ENCODE data around the gene NOL6. TPM values are rescaled to one million over a fixed set of nuclear protein-coding genes. Genes with fewer than 3 reads are reported as not detected.
"Not testable (repeated sequence)": the region's sequence is repeated elsewhere in the genome, so short reads cannot be mapped to it uniquely, and the experiment has no call there.

The NOL6 gene
- total RNA-seq, 2 experiments from 2014 or later, result 82.0 to 83.7 TPM

DNA sequence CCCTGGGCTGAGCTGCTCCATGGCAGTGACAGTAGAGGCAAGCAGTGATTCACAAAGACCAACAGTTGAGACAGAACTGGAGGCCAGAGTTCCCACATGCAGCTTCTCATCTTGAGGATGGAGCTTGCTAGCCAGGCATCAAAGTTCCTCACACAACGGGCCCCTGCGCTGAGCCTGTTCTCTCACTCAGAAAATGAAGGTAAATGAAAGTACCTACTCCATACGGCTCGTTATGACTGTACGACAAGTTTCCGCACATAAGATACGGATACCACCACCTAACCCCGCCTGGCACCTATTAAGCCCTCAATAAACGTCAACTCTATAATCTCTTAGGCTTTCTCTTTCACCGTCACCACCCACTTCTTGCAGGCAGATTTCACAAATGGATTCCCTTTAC lies 12.9 kb downstream of the NOL6 start:
- POLR2A ChIA-PET, result interaction anchor here (2.2 kb wide), 1 partner anchor 13 kb away, joined by 10 read pairs; the partner anchor contains the start of gene NOL6
- CTCF ChIA-PET, result interaction anchor here (4.5 kb wide), 1 partner anchor 9 kb away, joined by 18 read pairs; no protein-coding TSS in a partner anchor

DNA sequence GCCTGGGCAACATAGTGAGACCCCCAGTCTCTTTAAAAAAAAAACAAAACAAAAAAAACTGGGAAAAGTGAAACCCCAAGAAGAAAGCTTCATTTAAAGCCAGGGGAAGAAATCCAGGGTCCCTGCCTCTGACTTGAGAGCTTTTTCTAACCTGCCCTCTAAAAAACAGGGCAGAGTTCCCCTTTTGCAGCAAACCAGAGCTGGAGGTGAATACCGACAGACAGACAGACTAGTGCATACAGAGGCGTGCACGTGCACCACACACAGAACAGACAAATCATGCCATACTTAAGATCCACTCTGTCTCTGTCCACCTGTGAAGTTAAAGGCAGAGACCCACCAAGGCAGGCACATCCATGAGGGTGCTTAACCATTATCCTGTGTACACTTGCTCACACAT lies 14.6 kb downstream of the NOL6 start:
- CTCF ChIA-PET, result interaction anchor here (1.0 to 1.5 kb wide), 4 partner anchors 12 to 56 kb away, joined by 3 to 6 read pairs (median 4); partner anchors contain the start of gene AQP3
- POLR2A ChIA-PET, result interaction anchor here (0.6 to 2.2 kb wide), 4 partner anchors 11 to 51 kb away, joined by 3 to 10 read pairs (median 4); partner anchors contain the start of genes AQP3 and NOL6

GRCh38 chr9:33458444-33458843 lies 15.3 kb downstream of the NOL6 start:
- POLR2A ChIA-PET, result interaction anchor here (0.6 to 2.2 kb wide), 3 partner anchors 12 to 52 kb away, joined by 3 to 10 read pairs (median 6); partner anchors contain the start of genes AQP3 and NOL6
- CTCF ChIA-PET, result interaction anchor here (1.0 to 1.5 kb wide), 3 partner anchors 11 to 55 kb away, joined by 3 to 6 read pairs (median 5); partner anchors contain the start of gene AQP3

DNA sequence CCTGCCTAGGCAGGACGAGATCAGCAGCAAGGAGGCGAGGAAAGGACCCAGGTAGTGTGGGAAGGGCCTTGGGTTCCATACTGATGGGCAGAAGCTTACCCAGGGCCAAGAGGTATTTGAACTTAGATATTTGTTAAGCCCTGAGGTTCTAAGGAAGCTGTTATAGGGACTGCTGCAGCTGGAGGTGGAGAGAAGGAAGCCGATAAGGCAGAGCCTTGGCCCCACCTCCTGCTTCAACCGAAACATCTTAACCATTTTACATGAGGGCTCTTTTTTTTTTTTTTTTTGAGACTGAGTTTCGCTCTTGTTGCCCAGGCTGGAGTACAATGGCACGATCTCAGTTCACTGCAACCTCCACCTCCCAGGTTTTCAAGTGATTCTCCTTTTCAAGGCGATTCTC lies 17.8 kb downstream of the NOL6 start:
- ChIA-PET POLR2A (interaction anchor here (1.2 kb wide), 1 partner anchor 9 kb away, joined by 5 read pairs; the partner anchor contains the start of gene AQP3), CTCF (interaction anchor here (0.7 to 1.3 kb wide), 2 partner anchors 10 to 81 kb away, joined by 3 to 4 read pairs; no protein-coding TSS in a partner anchor)

DNA sequence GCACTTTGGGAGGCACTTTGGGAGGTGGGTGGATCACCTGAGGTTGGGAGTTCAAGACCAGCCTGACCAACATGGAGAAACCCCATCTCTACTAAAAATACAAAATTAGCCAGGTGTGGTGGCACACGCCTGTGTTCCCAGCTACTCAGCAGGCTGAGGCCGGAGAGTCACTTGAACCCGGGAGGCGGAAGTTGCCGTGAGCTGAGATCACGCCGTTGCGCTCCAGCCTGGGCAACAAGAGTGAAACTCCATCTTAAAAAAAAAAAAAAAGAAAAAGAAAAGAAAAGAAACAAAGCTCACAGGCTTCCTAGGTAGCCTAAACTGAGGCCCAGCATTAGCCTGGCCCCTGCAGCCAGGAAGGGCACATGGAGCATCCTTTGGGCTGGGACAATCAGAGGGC lies 18.3 kb downstream of the NOL6 start:
- CTCF ChIA-PET, result interaction anchor here (0.7 to 1.3 kb wide), 2 partner anchors 11 to 81 kb away, joined by 3 to 4 read pairs; no protein-coding TSS in a partner anchor
- POLR2A ChIA-PET, result interaction anchor here (1.2 kb wide), 1 partner anchor 8 kb away, joined by 5 read pairs; the partner anchor contains the start of gene AQP3

- POLR2A ChIA-PET, result not testable (repeated sequence)
- CTCF ChIA-PET, result interaction anchor here (1.3 to 4.6 kb wide), 4 partner anchors 12 to 79 kb away, joined by 3 to 38 read pairs (median 21); no protein-coding TSS in a partner anchor
Observed at GRCh38 chr9:33454661-33455026, 19.1 kb downstream of the NOL6 start.

DNA sequence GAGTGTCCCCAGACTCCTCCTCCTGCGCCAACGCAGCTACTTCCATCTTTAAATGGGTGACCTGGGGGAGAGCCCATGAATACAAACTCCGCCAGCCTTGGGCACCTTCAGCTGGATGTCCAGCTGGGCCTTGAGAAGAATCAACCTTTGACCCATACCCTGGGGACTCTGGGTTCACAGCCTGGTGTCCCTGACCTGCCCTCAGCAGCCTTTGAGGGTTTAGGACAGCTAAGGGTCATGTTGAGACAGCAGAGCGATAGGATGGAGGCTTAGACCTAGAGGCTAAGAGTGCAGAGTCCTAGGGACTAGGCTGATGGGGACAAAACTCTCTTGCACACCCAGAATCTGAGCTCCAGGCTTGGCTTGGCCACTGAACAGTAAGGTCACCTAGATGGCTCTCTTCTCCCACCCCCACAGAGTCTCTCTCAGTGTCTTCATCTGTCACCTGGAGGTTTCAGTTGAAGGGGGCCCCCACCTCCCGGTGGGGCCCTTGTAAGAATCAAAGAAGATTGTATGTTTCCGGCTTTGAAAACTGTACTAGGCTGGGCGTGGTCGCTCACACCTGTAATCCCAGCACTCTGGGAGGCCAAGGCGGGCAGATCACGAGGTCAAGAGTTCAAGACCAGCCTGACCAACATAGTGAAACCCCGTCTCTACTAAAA lies 19.6 kb downstream of the NOL6 start:
- POLR2A ChIA-PET, result interaction anchor here (1.2 kb wide), 1 partner anchor 19 kb away, joined by 7 read pairs; the partner anchor contains the start of gene NOL6
- CTCF ChIA-PET, result interaction anchor here (0.5 to 4.6 kb wide), 8 partner anchors 8 to 381 kb away, joined by 3 to 38 read pairs (median 11); partner anchors contain the start of gene NOL6

DNA sequence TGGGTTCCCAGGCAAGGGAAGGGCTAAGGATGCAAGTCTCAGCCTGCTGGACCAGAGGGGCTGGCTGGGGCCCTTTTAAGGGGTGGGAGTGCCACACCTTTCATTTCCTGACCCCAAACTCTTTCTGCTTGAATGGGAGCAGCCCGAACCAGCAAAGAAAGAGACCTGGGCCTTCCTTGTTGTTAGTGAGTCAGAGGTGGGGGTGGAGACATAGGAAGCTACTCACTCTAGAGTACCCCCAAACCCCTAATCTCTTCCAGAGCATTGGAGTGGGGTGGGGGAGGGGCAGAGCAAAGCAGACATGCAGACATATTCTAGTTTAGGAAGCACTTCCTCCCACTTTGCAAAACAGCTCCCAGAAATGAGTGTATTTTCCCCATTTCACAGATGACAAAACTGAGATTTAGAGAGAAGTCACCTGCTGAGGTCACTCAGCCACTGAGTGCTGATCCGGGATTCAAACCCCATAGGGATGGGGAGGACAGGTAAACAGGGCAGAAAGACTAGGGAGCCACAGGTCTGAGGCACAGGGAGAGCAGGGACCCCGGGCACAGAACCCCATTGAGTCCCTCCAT lies 20.4 kb downstream of the NOL6 start:
- ChIA-PET POLR2A (interaction anchor here (0.8 to 1.2 kb wide), 3 partner anchors 20 to 163 kb away, joined by 3 to 7 read pairs (median 3); partner anchors contain the start of gene NOL6), CTCF (interaction anchor here (0.5 to 4.6 kb wide), 17 partner anchors 9 to 444 kb away, joined by 3 to 38 read pairs (median 3); partner anchors contain the start of genes NFX1 and NOL6)

GRCh38 chr9:33452828-33453271 lies 20.9 kb downstream of the NOL6 start:
- ChIA-PET CTCF (interaction anchor here (0.6 to 4.6 kb wide), 15 partner anchors 8 to 444 kb away, joined by 3 to 38 read pairs (median 4); partner anchors contain the start of genes NFX1 and NOL6), POLR2A (interaction anchor here (0.8 to 1.2 kb wide), 3 partner anchors 20 to 163 kb away, joined by 3 to 7 read pairs (median 3); partner anchors contain the start of gene NOL6)

GRCh38 chr9:33450621-33451146 lies 23.0 kb downstream of the NOL6 start:
- CTCF ChIA-PET, result interaction anchor here (0.5 to 4.6 kb wide), 8 partner anchors 11 to 698 kb away, joined by 3 to 38 read pairs (median 4); no protein-coding TSS in a partner anchor
- POLR2A ChIA-PET, result interaction anchor here (0.6 kb wide), 1 partner anchor 83 kb away, joined by 7 read pairs; no protein-coding TSS in a partner anchor

DNA sequence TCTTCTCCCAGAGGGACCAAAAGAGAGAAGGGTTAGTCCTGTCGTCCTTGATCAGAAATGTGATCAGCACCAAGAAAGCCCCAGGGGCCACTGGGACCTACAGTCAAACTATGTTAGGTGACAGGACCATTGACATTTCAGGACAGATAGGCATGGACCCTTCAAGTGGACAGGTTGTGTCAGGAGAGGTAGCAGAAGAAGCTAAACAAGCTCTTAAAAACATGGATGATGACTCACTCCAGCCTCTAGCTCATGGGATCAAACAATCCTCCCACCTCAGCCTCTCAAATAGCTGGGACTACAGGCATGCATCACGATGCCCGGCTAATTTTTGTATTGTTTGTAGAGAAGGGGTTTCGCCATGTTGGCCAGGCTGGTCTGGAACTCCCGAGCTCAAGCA lies 24.0 kb downstream of the NOL6 start:
- ChIA-PET CTCF (interaction anchor here (0.7 to 1.5 kb wide), 4 partner anchors 16 to 76 kb away, joined by 3 to 5 read pairs (median 4); no protein-coding TSS in a partner anchor), POLR2A (no interaction called here)

DNA sequence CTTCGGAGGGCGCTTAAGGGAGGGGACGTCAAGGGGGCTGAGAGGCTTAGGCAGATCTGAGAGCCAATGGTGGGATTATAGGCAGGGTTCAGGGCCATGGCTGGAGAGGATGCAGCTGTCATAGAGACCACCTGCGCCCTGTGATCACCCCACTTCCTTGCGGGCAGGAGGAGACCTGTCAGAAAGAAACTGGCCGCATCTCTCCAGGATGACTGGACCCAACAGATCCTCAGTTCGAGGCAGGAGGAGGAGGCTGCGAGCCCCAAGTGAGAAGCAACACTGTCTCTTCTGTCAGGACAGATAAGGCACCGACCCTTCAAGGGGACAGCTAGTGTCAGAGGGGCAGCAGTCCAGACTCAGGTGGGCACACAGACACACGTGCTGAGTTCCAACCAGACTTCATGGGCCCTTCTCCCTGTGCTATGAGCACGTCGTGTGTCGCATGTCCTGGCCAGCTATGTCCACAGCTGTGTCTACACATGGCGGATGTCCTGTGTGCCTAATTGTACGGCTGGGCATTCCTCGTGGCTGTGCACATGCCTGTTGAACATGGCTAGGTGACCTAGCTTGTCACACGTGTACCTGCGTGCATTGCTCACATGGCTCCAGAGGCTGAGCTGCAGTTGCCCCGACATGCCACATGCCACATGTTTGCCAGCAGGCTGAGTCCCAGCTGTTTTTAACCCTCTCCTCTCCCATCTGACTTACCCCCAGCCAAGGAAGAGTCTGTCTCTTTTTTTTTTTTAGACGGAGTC lies 25.7 kb downstream of the NOL6 start:
- ChIA-PET POLR2A (interaction anchor here (1.0 to 1.6 kb wide), 4 partner anchors 8 to 26 kb away, joined by 3 to 8 read pairs (median 4); partner anchors contain the start of gene NOL6), CTCF (interaction anchor here (1.0 to 5.8 kb wide), 7 partner anchors 15 to 182 kb away, joined by 3 to 23 read pairs (median 7); partner anchors contain the start of gene NOL6)

DNA sequence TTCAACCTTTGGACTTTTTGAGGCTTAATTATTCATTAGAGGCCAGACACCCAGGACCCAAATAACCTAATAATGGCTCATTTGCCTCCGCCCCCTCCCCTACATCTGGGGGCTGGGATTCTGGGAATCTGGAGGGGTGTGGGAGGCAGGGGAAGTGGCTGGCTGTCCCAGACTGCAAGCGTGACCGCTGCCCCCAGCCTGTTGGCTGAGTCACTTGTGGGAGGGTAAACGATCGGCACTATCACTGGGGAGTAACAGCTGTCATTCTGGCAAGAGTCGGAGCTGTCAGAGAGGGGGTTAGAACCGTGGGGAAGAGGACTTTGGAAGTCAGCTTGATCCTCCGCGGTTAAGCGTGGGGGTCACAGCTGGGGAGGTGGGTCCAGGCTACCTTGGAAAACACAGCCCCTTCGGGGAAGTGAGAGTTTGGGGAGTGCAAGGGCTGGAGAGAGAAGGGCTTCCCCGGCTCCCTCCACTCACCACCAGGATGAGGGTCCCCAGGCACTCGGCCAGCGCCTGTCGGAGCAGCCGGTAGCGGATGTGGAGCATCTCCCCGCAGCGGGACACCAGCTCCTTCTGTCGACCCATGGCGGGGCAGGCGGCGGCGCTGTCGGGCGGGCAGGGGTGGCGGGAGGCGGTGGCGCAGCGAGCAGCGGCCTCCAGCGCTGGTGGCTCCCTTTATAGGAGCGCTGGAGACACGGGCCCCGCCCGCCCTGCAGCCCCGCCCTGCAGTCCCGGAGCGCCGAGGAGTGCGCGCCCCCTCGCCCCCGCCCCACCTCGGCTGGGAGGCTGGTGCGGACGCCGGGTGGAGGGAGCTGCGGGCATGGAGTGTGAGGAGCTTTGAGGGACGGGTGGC lies 26.6 kb downstream of the NOL6 start, which contains the start of gene AQP3:
Gene AQP3, minus strand, starts transcription at position 648 of the 853 bp plus-strand sequence. Its CDS starts 63 bp downstream, at position 585.
- POLR2A ChIA-PET, result interaction anchor here (1.0 to 1.6 kb wide), 4 partner anchors 8 to 27 kb away, joined by 3 to 8 read pairs (median 6); partner anchors contain the start of gene NOL6
- CTCF ChIA-PET, result interaction anchor here (0.5 to 5.8 kb wide), 9 partner anchors 12 to 420 kb away, joined by 3 to 23 read pairs (median 5); partner anchors contain the start of gene NOL6

GRCh38 chr9:33446240-33446945 lies 27.3 kb downstream of the NOL6 start:
- CTCF ChIA-PET, result interaction anchor here (1.0 to 5.8 kb wide), 4 partner anchors 27 to 180 kb away, joined by 4 to 23 read pairs (median 8); partner anchors contain the start of gene NOL6

DNA sequence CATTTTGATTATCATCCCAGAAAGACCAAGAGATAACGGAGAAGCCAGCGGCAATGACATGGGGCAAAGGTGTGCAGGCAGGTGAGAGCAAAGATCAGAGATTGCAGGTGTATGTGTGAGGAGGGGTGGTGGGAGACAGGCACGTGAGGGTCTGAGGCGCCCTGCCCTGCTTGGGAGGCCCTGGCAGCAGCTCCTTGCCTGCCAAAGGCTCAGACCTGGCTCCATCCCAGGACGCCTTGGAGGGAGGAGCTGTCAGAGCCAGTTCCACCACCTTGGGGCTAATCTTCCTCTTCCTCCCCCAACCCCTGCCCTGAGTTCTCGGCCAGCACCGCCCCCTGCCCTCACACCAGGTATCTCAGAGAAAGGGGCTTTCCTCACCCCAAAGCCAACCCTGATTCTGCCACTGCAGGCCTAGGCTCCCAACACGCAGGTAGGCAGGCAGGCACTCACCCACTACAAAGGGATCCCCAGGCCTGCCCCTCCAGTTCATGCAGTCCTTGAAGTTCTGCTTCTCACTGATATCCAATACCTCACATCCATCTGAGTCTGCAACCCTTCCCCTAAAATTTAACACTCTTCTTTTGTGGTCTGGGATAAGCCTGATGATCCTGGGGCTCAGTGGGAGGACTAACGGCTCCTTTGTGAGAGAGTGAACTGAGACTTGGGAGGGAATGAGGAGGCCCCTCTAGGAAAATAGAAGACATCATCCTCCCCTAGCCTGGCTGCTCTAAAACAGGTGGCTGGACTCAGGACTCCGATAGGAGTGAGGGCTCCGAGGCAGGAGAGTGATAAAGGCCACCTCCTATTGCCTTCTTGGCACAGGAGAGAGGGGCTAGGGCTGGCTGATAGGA lies 28.1 kb downstream of the NOL6 start:
- POLR2A ChIA-PET, result no interaction called here
- CTCF ChIA-PET, result interaction anchor here (1.7 to 5.8 kb wide), 3 partner anchors 8 to 30 kb away, joined by 4 to 23 read pairs (median 4); no protein-coding TSS in a partner anchor

More at GRCh38 chr9:33446240-33446945, 27.3 kb downstream of the NOL6 start:
- POLR2A ChIA-PET, result interaction anchor here (1.1 to 1.3 kb wide), 2 partner anchors 9 to 13 kb away, joined by 5 to 6 read pairs; no protein-coding TSS in a partner anchor
